Activated CD4-positive, alpha-beta T cell treated with anti-CD3 and anti-CD28 coated beads, Interleukin-2, amount 50 U/mL, for 1 hour (primary cell): ENCODE measurements around the gene NPPB.

Source experiments
- DNase-seq: peaks from one replicate; pipeline ENCODE4 v3.0.0-alpha.2; 2020

The NPPB gene

GRCh38 chr1:11831945-11832725 is 26.6 kb downstream of the NPPB start:
- no peak for DNase-seq

GRCh38 chr1:11828511-11828910 is 30.2 kb downstream of the NPPB start:
- DNase-seq: no peak

- no peak for DNase-seq
Measured at GRCh38 chr1:11826946-11827345, 31.8 kb downstream of the NPPB start.

- no peak for DNase-seq
Measured at GRCh38 chr1:11825131-11825530, 33.6 kb downstream of the NPPB start.

- DNase-seq: no peak
Measured at GRCh38 chr1:11823366-11824137, 35.2 kb downstream of the NPPB start.

- DNase-seq: no peak
Measured at GRCh38 chr1:11822091-11822490, 36.7 kb downstream of the NPPB start.

- no peak for DNase-seq
Measured at GRCh38 chr1:11817192-11817591, 41.6 kb downstream of the NPPB start.

GRCh38 chr1:11813021-11813420 is 45.7 kb downstream of the NPPB start:
- DNase-seq: no peak
